SU-DHL-6 (cell line): Measurements from ENCODE around the gene NCR3LG1.
"Not testable (repeated sequence)": the region's sequence is repeated elsewhere in the genome, so short reads cannot be mapped to it uniquely, and the experiment has no call there.

Source experiments
- CTCF ChIP-seq: fragments of 200-600 bp; sonication (generic); IDR thresholded peaks from one replicate; pipeline ENCODE4 v1.5.1; 2017; ENCODE audit warnings: antibody characterized with exemption, mild to moderate bottlenecking, low read length, moderate library complexity; ENCODE audit not compliant: insufficient read depth, poor library complexity, severe bottlenecking
- EZH2phosphoT487 ChIP-seq: fragments of 200-600 bp; sonication (generic), shearing (Covaris generic); conservative IDR thresholded peaks from 2 replicates; pipeline ENCODE4 v1.6.1; 2018; ENCODE audit warnings: mild to moderate bottlenecking, antibody characterized with exemption, low read length, moderate library complexity, mixed read lengths

- TF ChIP-seq CTCF, EZH2phosphoT487: not testable (repeated sequence)
Measured at GRCh38 chr11:17426233-17426632, 74.6 kb downstream of the NCR3LG1 start.
